Kidney (tissue), 14 donors: Measurements from ENCODE around the gene GOLPH3. TPM values are rescaled to one million over a fixed set of nuclear protein-coding genes. Genes with fewer than 3 reads are reported as not detected.

Experiments
- DNase-seq, 5 donors: peaks; one replicate each; pipeline ENCODE4 v3.0.0-alpha.2; 2013 to 2020
- FAIRE-seq: peaks from 2 replicates; lab custom pipeline; 2012; peaks lifted over from hg19 to GRCh38; lab: Jason Lieb, UNC
- H3K27ac ChIP-seq, 2 donors: one replicate each; pipeline ENCODE4 v1.7.0; 2013; ENCODE audit warnings: low read depth in 2 of 2, low read length in 2 of 2, inconsistent platforms in 1 of 2
- H3K27me3 ChIP-seq: one replicate; pipeline ENCODE4 v1.7.1; 2013; ENCODE audit warnings: low read length, inconsistent platforms; ENCODE audit not compliant: control insufficient read depth, insufficient read depth
- H3K36me3 ChIP-seq, 3 donors: one replicate each; pipeline versions ENCODE4 v1.7.0 to v1.7.1; 2013; ENCODE audit warnings: low read length in 3 of 3, control low read depth in 1 of 3, inconsistent platforms in 1 of 3; ENCODE audit not compliant: insufficient read depth in 3 of 3, control insufficient read depth in 2 of 3
- H3K4me1 ChIP-seq, 3 donors: one replicate each; pipeline versions ENCODE4 v1.7.0 to v1.7.1; 2013; ENCODE audit warnings: low read length in 3 of 3, inconsistent platforms in 1 of 3, low read depth in 1 of 3; ENCODE audit not compliant: control insufficient read depth in 2 of 3, insufficient read depth in 2 of 3
- H3K4me3 ChIP-seq, 3 donors: one replicate each; pipeline versions ENCODE4 v1.7.0 to v1.8.1; 2013; ENCODE audit warnings: low read length in 3 of 3, control low read depth in 1 of 3, inconsistent platforms in 1 of 3
- H3K9ac ChIP-seq, 3 donors: one replicate each; pipeline versions ENCODE4 v1.7.0 to v1.7.1; 2013; ENCODE audit warnings: low read length in 3 of 3, control low read depth in 1 of 3, inconsistent platforms in 1 of 3
- H3K9me3 ChIP-seq, 3 donors: one replicate each; pipeline versions ENCODE4 v1.7.0 to v1.7.1; 2013; ENCODE audit warnings: low read length in 3 of 3, control low read depth in 1 of 3, inconsistent platforms in 1 of 3; ENCODE audit not compliant: control insufficient read depth in 2 of 3, insufficient read depth in 1 of 3
- intact Hi-C: fragments of 100-400 bp; cut with DNase I; formaldehyde crosslinking; loops from one replicate; pipeline ENCODE4 v1.11.1; 2022
- polyA plus RNA-seq: library from polyadenylated mRNA; stranded (reverse); fragments of 350-450 nt; fragmentation: Illumina TruSeq; extraction: RNeasy Lipid Tissue Mini Kit (QIAGEN cat#74804); gene quantifications from one replicate; pipeline ENCODE4 v1.2.3, GENCODE V29; 2014; ENCODE audit warnings: low read depth, low replicate concordance; ENCODE audit not compliant: insufficient read depth
- total RNA-seq: library from RNA; stranded (reverse); fragmentation: NEBNext Ultra II Directional; extraction: Animal tissue kit (Norgen Biotek cat#: 25700); gene quantifications from one replicate; pipeline ENCODE4 v1.2.1, GENCODE V29; 2021
- TF ChIP-seq, protein P1 (sequence below): IDR thresholded peaks from 3 replicates; pipeline ENCODE4 v1.5.1; 2012; ENCODE audit warnings: mild to moderate bottlenecking, moderate library complexity, borderline replicate concordance; ENCODE audit not compliant: insufficient read depth; ENCODE audit errors: extremely low read depth
- donor health status: control.
- donor health status: control.
- donor health status: control.
- donor health status: control.
- donor health status: control.
- donor health status: DM: yes; HTN: yes; CAD: no.
- donor health status: Normal renal cell carcinoma (clear cell type).

The GOLPH3 gene
- total and polyA plus RNA-seq, 2 donors from 2014 or later, result 38.5 to 118 TPM

DNA sequence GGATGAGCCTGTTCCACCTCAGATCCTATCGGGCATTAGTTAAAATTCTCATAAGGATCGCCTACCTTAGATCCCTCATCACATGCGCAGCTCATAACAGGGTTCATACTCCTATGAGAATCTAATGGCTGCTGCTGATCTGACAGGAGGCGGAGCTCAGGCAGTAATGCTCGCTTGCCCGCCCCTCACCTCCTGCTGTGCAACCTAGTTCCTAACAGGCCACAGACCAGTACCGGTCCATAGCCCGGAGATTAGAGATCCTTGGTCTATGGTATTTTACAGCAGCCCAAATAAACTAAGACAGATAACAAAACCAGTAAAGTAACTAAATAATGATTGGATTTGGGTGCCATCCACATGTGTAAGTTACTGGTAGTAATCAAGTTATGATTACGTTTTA is 17.5 kb downstream of the GOLPH3 start:
- Histone ChIP-seq H3K27me3 (no peaks in the 10 kb centered on the region), H3K9me3 (no peaks in the 10 kb centered on the region), H3K4me1 (peaks cover 0 to 17% (median 6%) of the 10 kb centered on the region in 3 donors), H3K27ac (no peak overlapping the region), H3K36me3 (no peaks in the 10 kb centered on the region), H3K4me3 (no peak overlapping the region), H3K9ac (no peak overlapping the region)
- TF ChIP-seq, protein P1, sequence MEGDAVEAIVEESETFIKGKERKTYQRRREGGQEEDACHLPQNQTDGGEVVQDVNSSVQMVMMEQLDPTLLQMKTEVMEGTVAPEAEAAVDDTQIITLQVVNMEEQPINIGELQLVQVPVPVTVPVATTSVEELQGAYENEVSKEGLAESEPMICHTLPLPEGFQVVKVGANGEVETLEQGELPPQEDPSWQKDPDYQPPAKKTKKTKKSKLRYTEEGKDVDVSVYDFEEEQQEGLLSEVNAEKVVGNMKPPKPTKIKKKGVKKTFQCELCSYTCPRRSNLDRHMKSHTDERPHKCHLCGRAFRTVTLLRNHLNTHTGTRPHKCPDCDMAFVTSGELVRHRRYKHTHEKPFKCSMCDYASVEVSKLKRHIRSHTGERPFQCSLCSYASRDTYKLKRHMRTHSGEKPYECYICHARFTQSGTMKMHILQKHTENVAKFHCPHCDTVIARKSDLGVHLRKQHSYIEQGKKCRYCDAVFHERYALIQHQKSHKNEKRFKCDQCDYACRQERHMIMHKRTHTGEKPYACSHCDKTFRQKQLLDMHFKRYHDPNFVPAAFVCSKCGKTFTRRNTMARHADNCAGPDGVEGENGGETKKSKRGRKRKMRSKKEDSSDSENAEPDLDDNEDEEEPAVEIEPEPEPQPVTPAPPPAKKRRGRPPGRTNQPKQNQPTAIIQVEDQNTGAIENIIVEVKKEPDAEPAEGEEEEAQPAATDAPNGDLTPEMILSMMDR, result no peak
- no peak for FAIRE-seq
- intact Hi-C loops, result no loop called here
- no peak for DNase-seq

DNA sequence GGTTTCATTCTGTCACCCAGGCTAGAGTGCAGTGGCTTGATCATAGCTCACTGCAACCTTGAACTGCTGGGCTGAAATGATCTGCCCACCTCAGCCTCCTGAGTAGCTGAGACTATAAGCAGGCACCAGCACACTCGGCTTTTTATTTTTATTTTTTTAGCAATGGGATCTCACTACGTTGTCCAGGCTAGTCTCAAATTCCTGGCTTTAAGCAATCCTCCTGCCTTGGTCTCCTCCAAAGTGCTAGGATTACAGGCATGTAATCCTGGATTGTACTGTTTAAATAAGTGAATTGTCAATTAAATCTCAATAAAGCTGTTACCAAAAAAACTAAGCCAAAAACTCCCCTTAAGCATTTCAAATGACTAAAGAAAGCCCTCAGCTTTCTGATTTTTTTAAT is 18.9 kb downstream of the GOLPH3 start:
- no peaks in the 10 kb centered on the region for H3K27me3 ChIP-seq
- peaks cover 0 to 21% (median 6%) of the 10 kb centered on the region in 3 donors for H3K4me1 ChIP-seq
- no peak overlapping the region for H3K27ac ChIP-seq
- H3K9ac ChIP-seq, result no peak overlapping the region
- intact Hi-C loops, result no loop called here
- H3K9me3 ChIP-seq, result no peaks in the 10 kb centered on the region
- H3K36me3 ChIP-seq, result no peaks in the 10 kb centered on the region
- no peak overlapping the region for H3K4me3 ChIP-seq
- DNase-seq (no peak), FAIRE-seq (no peak)
- TF ChIP-seq, protein P1, result no peak

DNA sequence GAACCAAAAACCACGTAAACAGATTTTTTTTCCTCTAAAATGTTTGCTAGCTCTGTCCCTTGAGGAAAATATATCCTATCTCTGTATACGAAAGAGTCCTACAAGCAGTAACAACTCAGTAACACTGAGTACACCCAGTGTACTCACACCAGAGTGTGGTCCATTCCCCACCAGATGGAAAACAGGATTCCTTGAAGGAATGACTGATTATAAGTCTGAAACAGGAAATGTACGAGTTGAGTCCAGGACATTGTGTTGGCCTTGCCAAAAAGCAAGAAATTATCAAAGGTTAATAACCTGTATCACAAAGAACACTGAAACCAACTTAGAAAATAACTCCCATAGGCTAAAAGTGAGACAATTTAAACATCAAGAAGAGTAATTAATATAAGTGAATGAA is 20.4 kb downstream of the GOLPH3 start:
- Histone ChIP-seq H3K27ac (no peak overlapping the region), H3K9me3 (no peaks in the 10 kb centered on the region), H3K4me1 (peaks cover 0 to 26% (median 6%) of the 10 kb centered on the region in 3 donors), H3K4me3 (no peak overlapping the region), H3K9ac (no peak overlapping the region), H3K36me3 (no peaks in the 10 kb centered on the region), H3K27me3 (no peaks in the 10 kb centered on the region)
- intact Hi-C loops, result no loop called here
- DNase-seq (peak in 1 of 5 donors; percentile 73), FAIRE-seq (no peak)
- TF ChIP-seq, protein P1, result no peak

DNA sequence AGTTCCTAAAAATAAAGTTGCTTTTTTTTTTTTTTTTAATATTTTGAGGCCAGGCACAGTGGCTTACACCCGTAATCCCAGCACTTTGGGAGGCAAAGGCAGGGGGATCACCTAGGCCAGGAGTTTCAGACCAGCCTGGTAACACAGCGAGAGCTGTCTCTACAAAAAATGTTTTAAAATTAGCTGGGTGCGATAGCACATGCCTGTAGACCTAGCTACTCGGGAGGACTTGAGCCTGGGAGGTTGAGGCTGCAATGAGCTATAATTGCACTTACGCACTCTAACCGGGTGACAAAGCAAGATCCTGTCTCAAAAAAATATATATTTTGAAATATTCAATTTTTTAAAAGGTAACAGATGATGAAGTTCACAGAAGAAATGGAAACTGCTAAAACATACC is 22.9 kb downstream of the GOLPH3 start:
- Histone ChIP-seq H3K9me3 (no peaks in the 10 kb centered on the region), H3K27ac (no peak overlapping the region), H3K4me3 (no peak overlapping the region), H3K36me3 (no peaks in the 10 kb centered on the region), H3K27me3 (no peaks in the 10 kb centered on the region), H3K9ac (no peak overlapping the region), H3K4me1 (peaks cover 0 to 20% (median 0%) of the 10 kb centered on the region in 3 donors)
- intact Hi-C loops, result no loop called here
- TF ChIP-seq, protein P1, result no peak
- FAIRE-seq, result no peak
- no peak for DNase-seq
